GM19239 (cell line): Measurements from ENCODE around the gene DHRS7B.
"Not testable (repeated sequence)": the region's sequence is repeated elsewhere in the genome, so short reads cannot be mapped to it uniquely, and the experiment has no call there.

ENCODE experiments used
- DNase-seq: peaks from one replicate; pipeline ENCODE4 v3.0.0; 2011; ENCODE audit warnings: low spot score; ENCODE audit not compliant: insufficient read length
- FAIRE-seq: peaks from 2 replicates; lab custom pipeline; 2011; peaks lifted over from hg19 to GRCh38; lab: Jason Lieb, UNC

Gene DHRS7B

GRCh38 chr17:21173543-21173942 is 46.8 kb downstream of the DHRS7B start:
- FAIRE-seq (no peak), DNase-seq (no peak)

GRCh38 chr17:21174186-21174585 is 47.4 kb downstream of the DHRS7B start:
- FAIRE-seq (no peak), DNase-seq (no peak)

- FAIRE-seq (no peak), DNase-seq (no peak)
Observed at GRCh38 chr17:21174713-21175112, 47.9 kb downstream of the DHRS7B start.

- DNase-seq (no peak), FAIRE-seq (no peak)
Observed at GRCh38 chr17:21176773-21177395, 50.1 kb downstream of the DHRS7B start.

- FAIRE-seq (no peak), DNase-seq (no peak)
Observed at GRCh38 chr17:21177401-21177800, 50.6 kb downstream of the DHRS7B start.

- FAIRE-seq (no peak), DNase-seq (no peak)
Observed at GRCh38 chr17:21177854-21178600, 51.3 kb downstream of the DHRS7B start.

- FAIRE-seq (no peak), DNase-seq (no peak)
Observed at GRCh38 chr17:21183468-21183867, 56.7 kb downstream of the DHRS7B start.

GRCh38 chr17:21184570-21184969 is 57.8 kb downstream of the DHRS7B start:
- DNase-seq (no peak), FAIRE-seq (no peak)

- FAIRE-seq, result no peak
- DNase-seq, result no peak
Observed at GRCh38 chr17:21185061-21185460, 58.3 kb downstream of the DHRS7B start.

- FAIRE-seq (no peak), DNase-seq (no peak)
Observed at GRCh38 chr17:21186399-21187187, 59.8 kb downstream of the DHRS7B start.

- DNase-seq (no peak), FAIRE-seq (no peak)
Observed at GRCh38 chr17:21189361-21189760, 62.6 kb downstream of the DHRS7B start.

GRCh38 chr17:21190078-21190477 is 63.3 kb downstream of the DHRS7B start:
- DNase-seq (no peak), FAIRE-seq (no peak)

GRCh38 chr17:21191698-21192097 is 64.9 kb downstream of the DHRS7B start:
- FAIRE-seq (no peak), DNase-seq (no peak)

- FAIRE-seq, DNase-seq: not testable (repeated sequence)
Observed at GRCh38 chr17:21192414-21192813, 65.7 kb downstream of the DHRS7B start.

- DNase-seq, result no peak
- no peak for FAIRE-seq
Observed at GRCh38 chr17:21193031-21193430, 66.3 kb downstream of the DHRS7B start.

- DNase-seq (no peak), FAIRE-seq (no peak)
Observed at GRCh38 chr17:21194226-21194625, 67.5 kb downstream of the DHRS7B start.

GRCh38 chr17:21194703-21195102 is 67.9 kb downstream of the DHRS7B start:
- no peak for FAIRE-seq
- no peak for DNase-seq

- FAIRE-seq, result no peak
- DNase-seq, result no peak
Observed at GRCh38 chr17:21196126-21196525, 69.4 kb downstream of the DHRS7B start.

- no peak for FAIRE-seq
- no peak for DNase-seq
Observed at GRCh38 chr17:21198411-21198810, 71.6 kb downstream of the DHRS7B start.

- DNase-seq, result no peak
- no peak for FAIRE-seq
Observed at GRCh38 chr17:21199311-21199710, 72.5 kb downstream of the DHRS7B start.

- DNase-seq (no peak), FAIRE-seq (no peak)
Observed at GRCh38 chr17:21199856-21200255, 73.1 kb downstream of the DHRS7B start.
